ENCODE results near the gene G3BP1. TPM values are rescaled to one million over a fixed set of nuclear protein-coding genes. Genes with fewer than 3 reads are reported as not detected.
"Not testable (repeated sequence)": the region's sequence is repeated elsewhere in the genome, so short reads cannot be mapped to it uniquely, and the experiment has no call there.

Gene G3BP1
- total RNA-seq, 4 donors from 2014 or later = 111 to 116 (median 113) TPM

GRCh38 chr5:151773951-151774350 lies 2.2 kb downstream of the G3BP1 start:
- DNase-seq (ENCODE audit: low spot score in 2 of 2) = no peak
- Histone ChIP-seq H3K36me3 (peaks cover 7% of the 10 kb centered on the region), H3K27ac (peak overlapping the region; percentile 14), H3K4me3 (peak overlapping the region; percentile 75), H3K9me3 (no peaks in the 10 kb centered on the region), H3K27me3 (no peaks in the 10 kb centered on the region), H3K4me1 (peaks cover 57% of the 10 kb centered on the region)
- WGBS = 4% methylated on average over 3 of the region's 3 CpGs
- no peak for TF ChIP-seq CTCF (IDR thresholded peaks at IDR 0.05)
- no peak for TF ChIP-seq POLR2AphosphoS5 (IDR thresholded peaks at IDR 0.05)
- TF ChIP-seq POLR2A (IDR thresholded peaks at IDR 0.05) = no peak
- TF ChIP-seq EP300 (IDR thresholded peaks at IDR 0.05) = no peak

GRCh38 chr5:151775025-151775606 lies 3.4 kb downstream of the G3BP1 start:
- no peak overlapping the region for H3K4me3 ChIP-seq
- TF ChIP-seq CTCF (IDR thresholded peaks at IDR 0.05) = no peak
- no peak for TF ChIP-seq POLR2A (IDR thresholded peaks at IDR 0.05)
- no peak for TF ChIP-seq EP300 (IDR thresholded peaks at IDR 0.05)
- TF ChIP-seq POLR2AphosphoS5 (IDR thresholded peaks at IDR 0.05) = no peak
- DNase-seq (ENCODE audit: low spot score in 2 of 2) = no peak
- H3K27ac ChIP-seq = no peak overlapping the region
- whole genome bisulfite sequencing = 40% methylated on average over 3 of the region's 3 CpGs
- no peaks in the 10 kb centered on the region for H3K27me3 ChIP-seq
- H3K9me3 ChIP-seq = no peaks in the 10 kb centered on the region
- peaks cover 9% of the 10 kb centered on the region for H3K36me3 ChIP-seq
- peaks cover 55% of the 10 kb centered on the region for H3K4me1 ChIP-seq

GRCh38 chr5:151779531-151780125 lies 7.9 kb downstream of the G3BP1 start:
- H3K27ac ChIP-seq = no peak overlapping the region
- TF ChIP-seq POLR2A (IDR thresholded peaks at IDR 0.05) (no peak), EP300 (IDR thresholded peaks at IDR 0.05) (no peak), CTCF (IDR thresholded peaks at IDR 0.05) (no peak), POLR2AphosphoS5 (IDR thresholded peaks at IDR 0.05) (no peak)
- DNase-seq (ENCODE audit: low spot score in 2 of 2) = no peak
- H3K36me3 ChIP-seq = peaks cover 9% of the 10 kb centered on the region
- peaks cover 43% of the 10 kb centered on the region for H3K4me1 ChIP-seq
- H3K27me3 ChIP-seq = no peaks in the 10 kb centered on the region
- 68% methylated on average over 3 of the region's 3 CpGs for WGBS
- H3K9me3 ChIP-seq = no peaks in the 10 kb centered on the region
- no peak overlapping the region for H3K4me3 ChIP-seq

GRCh38 chr5:151780348-151780747 lies 8.6 kb downstream of the G3BP1 start:
- H3K4me1 ChIP-seq = peaks cover 41% of the 10 kb centered on the region
- no peak overlapping the region for H3K27ac ChIP-seq
- 92% methylated on average over 11 of the region's 11 CpGs for WGBS
- peaks cover 9% of the 10 kb centered on the region for H3K36me3 ChIP-seq
- TF ChIP-seq POLR2AphosphoS5 (IDR thresholded peaks at IDR 0.05) (no peak), EP300 (IDR thresholded peaks at IDR 0.05) (no peak), CTCF (IDR thresholded peaks at IDR 0.05) (no peak)
- no peak overlapping the region for H3K4me3 ChIP-seq
- no peak for DNase-seq (ENCODE audit: low spot score in 2 of 2)
- H3K27me3 ChIP-seq = no peaks in the 10 kb centered on the region
- no peaks in the 10 kb centered on the region for H3K9me3 ChIP-seq

- TF ChIP-seq CTCF (IDR thresholded peaks at IDR 0.05) (no peak), POLR2AphosphoS5 (IDR thresholded peaks at IDR 0.05) (no peak)
- no peak overlapping the region for H3K27ac ChIP-seq
- H3K36me3 ChIP-seq = peaks cover 9% of the 10 kb centered on the region
- H3K9me3 ChIP-seq = no peaks in the 10 kb centered on the region
- WGBS = 37% methylated on average over 1 of the region's 1 CpG
- no peaks in the 10 kb centered on the region for H3K27me3 ChIP-seq
- H3K4me3 ChIP-seq = no peak overlapping the region
- H3K4me1 ChIP-seq = peaks cover 33% of the 10 kb centered on the region
- no peak for DNase-seq (ENCODE audit: low spot score in 2 of 2)
Observed at GRCh38 chr5:151781201-151781600, 9.4 kb downstream of the G3BP1 start.

- peaks cover 15% of the 10 kb centered on the region for H3K4me1 ChIP-seq
- not testable (repeated sequence) for DNase-seq (ENCODE audit: low spot score in 2 of 2); H3K9me3 ChIP-seq; H3K27me3 ChIP-seq; H3K27ac ChIP-seq; H3K4me3 ChIP-seq
- H3K36me3 ChIP-seq = peaks cover 16% of the 10 kb centered on the region
- 94% methylated on average over 16 of the region's 16 CpGs for WGBS
Observed at GRCh38 chr5:151783664-151784063, 11.9 kb downstream of the G3BP1 start.
